Thyroid gland (tissue), 4 donors: ENCODE measurements around the gene LST1.

Experiments used
- POLR2A ChIP-seq, 2 donors: fragments of 450-650 bp; IDR thresholded peaks; one replicate each; pipeline ENCODE4 v1.6.1; 2017; ENCODE audit warnings: antibody characterized with exemption in 2 of 2, mild to moderate bottlenecking in 2 of 2, moderate library complexity in 1 of 2
- TF ChIP-seq, protein P1 (sequence below), 6 experiments: fragments of 200-600 bp in 3 of 6; fragments of 450-650 bp in 3 of 6; sonication (generic) in 3 of 6; IDR thresholded peaks; one replicate each; pipeline ENCODE4 v1.5.1; 2016 to 2019; ENCODE audit warnings: antibody characterized with exemption in 6 of 6, mild to moderate bottlenecking in 2 of 6, inconsistent platforms in 1 of 6, moderate library complexity in 1 of 6

DNA sequence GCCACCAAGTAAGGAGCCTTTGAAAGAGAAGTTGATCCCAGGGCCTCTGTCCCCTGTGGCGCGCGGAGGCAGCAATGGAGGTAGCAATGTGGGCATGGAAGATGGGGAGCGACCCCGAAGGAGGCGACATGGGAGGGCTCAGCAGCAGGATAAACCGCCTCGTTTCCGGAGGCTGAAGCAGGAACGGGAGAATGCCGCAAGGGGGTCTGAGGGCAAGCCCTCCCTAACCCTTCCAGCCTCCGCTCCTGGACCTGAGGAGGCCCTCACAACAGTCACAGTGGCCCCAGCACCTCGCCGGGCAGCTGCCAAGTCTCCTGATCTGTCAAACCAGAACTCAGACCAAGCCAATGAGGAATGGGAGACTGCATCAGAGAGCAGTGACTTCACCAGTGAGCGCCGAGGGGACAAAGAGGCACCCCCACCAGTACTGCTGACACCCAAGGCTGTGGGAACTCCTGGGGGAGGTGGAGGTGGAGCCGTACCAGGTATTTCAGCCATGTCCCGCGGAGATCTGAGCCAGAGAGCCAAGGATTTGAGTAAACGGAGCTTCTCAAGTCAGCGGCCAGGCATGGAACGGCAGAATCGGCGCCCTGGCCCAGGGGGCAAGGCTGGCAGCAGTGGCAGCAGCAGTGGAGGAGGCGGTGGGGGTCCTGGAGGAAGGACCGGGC is 46.3 kb downstream of the LST1 start:
- TF ChIP-seq, protein P1, sequence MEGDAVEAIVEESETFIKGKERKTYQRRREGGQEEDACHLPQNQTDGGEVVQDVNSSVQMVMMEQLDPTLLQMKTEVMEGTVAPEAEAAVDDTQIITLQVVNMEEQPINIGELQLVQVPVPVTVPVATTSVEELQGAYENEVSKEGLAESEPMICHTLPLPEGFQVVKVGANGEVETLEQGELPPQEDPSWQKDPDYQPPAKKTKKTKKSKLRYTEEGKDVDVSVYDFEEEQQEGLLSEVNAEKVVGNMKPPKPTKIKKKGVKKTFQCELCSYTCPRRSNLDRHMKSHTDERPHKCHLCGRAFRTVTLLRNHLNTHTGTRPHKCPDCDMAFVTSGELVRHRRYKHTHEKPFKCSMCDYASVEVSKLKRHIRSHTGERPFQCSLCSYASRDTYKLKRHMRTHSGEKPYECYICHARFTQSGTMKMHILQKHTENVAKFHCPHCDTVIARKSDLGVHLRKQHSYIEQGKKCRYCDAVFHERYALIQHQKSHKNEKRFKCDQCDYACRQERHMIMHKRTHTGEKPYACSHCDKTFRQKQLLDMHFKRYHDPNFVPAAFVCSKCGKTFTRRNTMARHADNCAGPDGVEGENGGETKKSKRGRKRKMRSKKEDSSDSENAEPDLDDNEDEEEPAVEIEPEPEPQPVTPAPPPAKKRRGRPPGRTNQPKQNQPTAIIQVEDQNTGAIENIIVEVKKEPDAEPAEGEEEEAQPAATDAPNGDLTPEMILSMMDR (IDR thresholded peaks at IDR 0.05) = no peak
- TF ChIP-seq POLR2A (IDR thresholded peaks at IDR 0.05) = no peak
